Activated CD4-positive, alpha-beta T cell treated with anti-CD3 and anti-CD28 coated beads for 4 hours (primary cell): ENCODE results near the gene LSM3.

Experiments
- DNase-seq, 2 donors: peaks; one replicate each; pipeline ENCODE4 v3.0.0-alpha.2; 2020

Gene LSM3

GRCh38 chr3:14242490-14243311 is 64.1 kb downstream of the LSM3 start:
- no peak for DNase-seq

- DNase-seq: no peak
Observed at GRCh38 chr3:14243782-14244181, 65.2 kb downstream of the LSM3 start.

- no peak for DNase-seq
Observed at GRCh38 chr3:14244521-14245247, 66.1 kb downstream of the LSM3 start.

- no peak for DNase-seq
Observed at GRCh38 chr3:14245248-14245639, 66.6 kb downstream of the LSM3 start.

GRCh38 chr3:14245822-14246221 is 67.2 kb downstream of the LSM3 start:
- no peak for DNase-seq

- no peak for DNase-seq
Observed at GRCh38 chr3:14246414-14246813, 67.8 kb downstream of the LSM3 start.

- no peak for DNase-seq
Observed at GRCh38 chr3:14248477-14248848, 69.8 kb downstream of the LSM3 start.

GRCh38 chr3:14248849-14249523 is 70.4 kb downstream of the LSM3 start:
- no peak for DNase-seq
